ENCODE data around the gene SCAMP5. TPM values are rescaled to one million over a fixed set of nuclear protein-coding genes. Genes with fewer than 3 reads are reported as not detected.
A peak's percentile ranks its signal among the peaks of the same experiment; 100 is the strongest.

Gene SCAMP5
- total RNA-seq, 4 donors from 2014 or later = 5.0 to 78.1 (median 53.4) TPM

- no peaks in the 10 kb centered on the region for H3K36me3 ChIP-seq
- H3K4me1 ChIP-seq = no peaks in the 10 kb centered on the region
- H3K27ac ChIP-seq = no peak overlapping the region
- no peaks in the 10 kb centered on the region for H3K9me3 ChIP-seq
- H3K27me3 ChIP-seq = no peaks in the 10 kb centered on the region
- no peak overlapping the region for H3K4me3 ChIP-seq
- no peak for DNase-seq
- TF ChIP-seq CTCF (IDR thresholded peaks at IDR 0.05) = no peak
- TF ChIP-seq POLR2A (IDR thresholded peaks at IDR 0.05) = no peak
These were observed 17.8 kb upstream of the SCAMP5 start for GRCh38 chr15:74977599-74977998.

- DNase-seq = no peak
- H3K4me3 ChIP-seq = no peak overlapping the region
- TF ChIP-seq POLR2A (IDR thresholded peaks at IDR 0.05) (no peak), CTCF (IDR thresholded peaks at IDR 0.05) (no peak)
- no peaks in the 10 kb centered on the region for H3K36me3 ChIP-seq
- H3K4me1 ChIP-seq = no peaks in the 10 kb centered on the region
- no peaks in the 10 kb centered on the region for H3K27me3 ChIP-seq
- H3K9me3 ChIP-seq = no peaks in the 10 kb centered on the region
- H3K27ac ChIP-seq = no peak overlapping the region
These were observed 17.3 kb upstream of the SCAMP5 start for GRCh38 chr15:74978077-74978476.

GRCh38 chr15:74978503-74978902 lies 16.9 kb upstream of the SCAMP5 start:
- Histone ChIP-seq H3K27ac (no peak overlapping the region), H3K36me3 (no peaks in the 10 kb centered on the region), H3K9me3 (no peaks in the 10 kb centered on the region), H3K27me3 (no peaks in the 10 kb centered on the region), H3K4me1 (no peaks in the 10 kb centered on the region), H3K4me3 (no peak overlapping the region)
- DNase-seq = no peak
- no peak for TF ChIP-seq POLR2A (IDR thresholded peaks at IDR 0.05)
- no peak for TF ChIP-seq CTCF (IDR thresholded peaks at IDR 0.05)

GRCh38 chr15:74982183-74982582 lies 13.2 kb upstream of the SCAMP5 start:
- no peak for DNase-seq
- no peak overlapping the region for H3K4me3 ChIP-seq
- H3K9me3 ChIP-seq = no peaks in the 10 kb centered on the region
- no peaks in the 10 kb centered on the region for H3K4me1 ChIP-seq
- no peak overlapping the region for H3K27ac ChIP-seq
- H3K27me3 ChIP-seq = no peaks in the 10 kb centered on the region
- no peaks in the 10 kb centered on the region for H3K36me3 ChIP-seq
- no peak for TF ChIP-seq POLR2A (IDR thresholded peaks at IDR 0.05)

GRCh38 chr15:74983725-74984231 lies 11.6 kb upstream of the SCAMP5 start:
- Histone ChIP-seq H3K4me3 (no peak overlapping the region), H3K9me3 (no peaks in the 10 kb centered on the region), H3K4me1 (no peaks in the 10 kb centered on the region), H3K27ac (no peak overlapping the region), H3K36me3 (no peaks in the 10 kb centered on the region), H3K27me3 (no peaks in the 10 kb centered on the region)
- TF ChIP-seq CTCF (IDR thresholded peaks at IDR 0.05) (no peak), POLR2A (IDR thresholded peaks at IDR 0.05) (no peak)
- no peak for DNase-seq

- Histone ChIP-seq H3K27me3 (no peaks in the 10 kb centered on the region), H3K4me1 (no peaks in the 10 kb centered on the region), H3K27ac (no peak overlapping the region), H3K9me3 (no peaks in the 10 kb centered on the region), H3K4me3 (no peak overlapping the region), H3K36me3 (no peaks in the 10 kb centered on the region)
- TF ChIP-seq POLR2A (IDR thresholded peaks at IDR 0.05) = no peak
- TF ChIP-seq CTCF (IDR thresholded peaks at IDR 0.05) = peak in 3 of 6 experiments; percentile 49 to 58 (median 49)
- DNase-seq = peak in 2 of 3 donors; percentile 61 to 69
These were observed 7.2 kb upstream of the SCAMP5 start for GRCh38 chr15:74988007-74988800.

Data from Peyer's patch (tissue), 4 donors.